Adrenal gland (tissue), 12 donors: Measurements from ENCODE around the gene TSHR. TPM values are rescaled to one million over a fixed set of nuclear protein-coding genes. Genes with fewer than 3 reads are reported as not detected.

Source experiments
- DNase-seq, 7 donors: peaks; one replicate each; pipeline ENCODE4 v3.0.0-alpha.2; 2019 to 2020
- H3K27ac ChIP-seq, 5 donors: fragments of 200-600 bp; sonication (generic) in 4 of 5; 1 replicate in 3 of 5; 2 replicates in 2 of 5; pipeline versions ENCODE4 v1.5.1 to v1.8.0; 2016 to 2020; ENCODE audit warnings: mild to moderate bottlenecking in 1 of 5
- H3K27me3 ChIP-seq: fragments of 200-600 bp; 2 replicates; pipeline ENCODE4 v1.8.0; 2021
- H3K36me3 ChIP-seq, 2 donors: fragments of 200-600 bp; replicated peaks in 1 of 2; 1 replicate in 1 of 2; 2 replicates in 1 of 2; pipeline versions ENCODE4 v1.5.1 to v1.8.0; 2018 to 2022
- H3K4me1 ChIP-seq, 2 donors: fragments of 200-600 bp; replicated peaks in 1 of 2; 1 replicate in 1 of 2; 2 replicates in 1 of 2; pipeline versions ENCODE4 v1.5.1 to v1.8.0; 2018 to 2021
- H3K4me3 ChIP-seq, 4 donors: fragments of 200-600 bp; sonication (generic) in 3 of 4; one replicate each; pipeline ENCODE4 v1.5.1; 2016 to 2018
- H3K9me3 ChIP-seq, 3 donors: fragments of 200-600 bp; sonication (generic) in 1 of 3; replicated peaks in 1 of 3; 1 replicate in 2 of 3; 2 replicates in 1 of 3; pipeline versions ENCODE4 v1.5.1 to v1.8.0; 2016 to 2021
- POLR2A ChIP-seq, 2 donors: fragments of 450-650 bp; IDR thresholded peaks; one replicate each; pipeline ENCODE4 v1.6.1; 2017; ENCODE audit warnings: antibody characterized with exemption in 2 of 2, mild to moderate bottlenecking in 2 of 2, moderate library complexity in 1 of 2
- WGBS, 4 donors: extraction: QIAGEN DNeasy Blood & Tissue Kit in 2 of 4; methylation state at CpG; one replicate each; pipeline versions ENCODE4 v1.1.5 to v1.1.7; 2013 to 2017; 5-methylcytosine and 5-hydroxymethylcytosine counted together
- intact Hi-C, 2 donors: fragments of 100-400 bp; cut with DNase I; formaldehyde crosslinking; loops; one replicate each; pipeline versions ENCODE4 v1.14.1 to v1.15.0; 2022 to 2023
- polyA plus RNA-seq, 3 donors: library from polyadenylated mRNA; stranded (reverse); fragments of 200-250 nt in 2 of 3; fragments of 350-450 nt in 1 of 3; fragmentation: Illumina TruSeq in 1 of 3; extraction: RNeasy Lipid Tissue Mini Kit (QIAGEN cat#74804) in 1 of 3; gene quantifications; one replicate each; pipeline ENCODE4 v1.2.3, GENCODE V29; 2013 to 2014
- total RNA-seq, 9 donors: library from RNA; depleted of rRNA in 4 of 9; stranded (reverse); fragments of >200 nt in 4 of 9; fragments of 120-200 nt in 1 of 9; fragmentation: NEBNext Ultra II Directional in 1 of 9; extraction: Animal tissue kit (Norgen Biotek cat#: 25700) in 1 of 9; gene quantifications; one replicate each; pipeline versions ENCODE4 v1.1.0 to v1.2.4, GENCODE V29; 2013 to 2023
- TF ChIP-seq, protein P1 (sequence below), 6 experiments: fragments of 450-650 bp in 4 of 6; fragments of 200-600 bp in 2 of 6; sonication (generic) in 1 of 6; IDR thresholded peaks; 1 replicate in 5 of 6; 2 replicates in 1 of 6; pipeline versions ENCODE4 v1.5.1 to v1.8.0; 2016 to 2021; ENCODE audit warnings: antibody characterized with exemption in 6 of 6, mild to moderate bottlenecking in 2 of 6, moderate library complexity in 1 of 6
- donor health status: healthy with polysubstance abuse.
- donor health status: Bipolar disorder and iron deficiency.
- donor health status: DM: yes; HTN: yes; CAD: no.
- donor health status: DM: no; HTN: no; CAD: no.
- donor health status: DM: no; HTN: no; CAD: no.
- donor health status: DM: yes; HTN: yes; CAD: no.

Gene TSHR
- total and polyA plus RNA-seq, 12 donors = 0.06 to 5.8 (median 0.68) TPM

DNA sequence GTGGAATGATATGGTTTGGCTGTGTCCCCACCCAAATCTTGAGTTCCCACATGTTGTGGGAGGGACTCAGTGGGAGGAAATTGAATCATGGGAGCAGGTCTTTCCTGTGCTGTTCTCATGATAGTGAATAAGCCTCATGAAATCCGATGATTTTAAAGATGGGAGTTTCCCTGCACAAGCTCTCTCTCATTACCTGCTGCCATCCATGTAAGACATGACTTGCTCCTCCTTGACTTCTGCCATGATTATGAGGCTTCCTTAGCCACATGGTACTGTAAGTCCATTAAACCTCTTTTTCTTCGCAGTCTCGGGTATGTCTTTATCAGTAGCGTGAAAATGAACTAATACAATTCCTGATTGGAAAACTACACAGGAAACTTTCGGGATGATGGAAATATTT, 100.5 kb downstream of the TSHR start:
- DNase-seq = no peak
- Histone ChIP-seq H3K4me1 (no peaks in the 10 kb centered on the region), H3K27me3 (no peaks in the 10 kb centered on the region), H3K36me3 (no peaks in the 10 kb centered on the region), H3K27ac (no peak overlapping the region), H3K4me3 (no peak overlapping the region), H3K9me3 (no peaks in the 10 kb centered on the region)
- WGBS, 4 donors = 90 to 95% (median 94%) methylated on average over 5 of the region's 5 CpGs
- no peak for TF ChIP-seq POLR2A (IDR thresholded peaks at IDR 0.05)
- TF ChIP-seq, protein P1, sequence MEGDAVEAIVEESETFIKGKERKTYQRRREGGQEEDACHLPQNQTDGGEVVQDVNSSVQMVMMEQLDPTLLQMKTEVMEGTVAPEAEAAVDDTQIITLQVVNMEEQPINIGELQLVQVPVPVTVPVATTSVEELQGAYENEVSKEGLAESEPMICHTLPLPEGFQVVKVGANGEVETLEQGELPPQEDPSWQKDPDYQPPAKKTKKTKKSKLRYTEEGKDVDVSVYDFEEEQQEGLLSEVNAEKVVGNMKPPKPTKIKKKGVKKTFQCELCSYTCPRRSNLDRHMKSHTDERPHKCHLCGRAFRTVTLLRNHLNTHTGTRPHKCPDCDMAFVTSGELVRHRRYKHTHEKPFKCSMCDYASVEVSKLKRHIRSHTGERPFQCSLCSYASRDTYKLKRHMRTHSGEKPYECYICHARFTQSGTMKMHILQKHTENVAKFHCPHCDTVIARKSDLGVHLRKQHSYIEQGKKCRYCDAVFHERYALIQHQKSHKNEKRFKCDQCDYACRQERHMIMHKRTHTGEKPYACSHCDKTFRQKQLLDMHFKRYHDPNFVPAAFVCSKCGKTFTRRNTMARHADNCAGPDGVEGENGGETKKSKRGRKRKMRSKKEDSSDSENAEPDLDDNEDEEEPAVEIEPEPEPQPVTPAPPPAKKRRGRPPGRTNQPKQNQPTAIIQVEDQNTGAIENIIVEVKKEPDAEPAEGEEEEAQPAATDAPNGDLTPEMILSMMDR (IDR thresholded peaks at IDR 0.05) = no peak
- intact Hi-C loops = no loop called here

DNA sequence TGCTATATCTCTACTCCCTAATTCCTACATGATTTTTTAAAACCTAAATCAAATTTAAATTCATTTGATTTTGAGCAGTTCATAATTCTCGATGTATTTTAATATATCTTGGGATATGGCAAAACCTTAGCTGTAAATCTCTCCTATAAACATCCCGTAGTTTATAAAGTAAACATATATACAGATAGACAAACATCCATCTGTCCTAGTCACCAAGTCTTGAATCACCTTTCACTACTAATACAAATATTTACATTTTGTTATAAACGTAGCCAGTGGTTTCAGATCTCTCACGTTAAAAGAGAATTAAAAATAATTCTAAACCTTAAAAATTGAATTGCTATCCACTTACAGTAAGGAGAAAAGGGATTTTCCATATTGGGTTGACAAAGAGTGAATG, 107.0 kb downstream of the TSHR start:
- Histone ChIP-seq H3K4me3 (no peak overlapping the region), H3K27me3 (no peaks in the 10 kb centered on the region), H3K27ac (no peak overlapping the region), H3K9me3 (no peaks in the 10 kb centered on the region), H3K4me1 (no peaks in the 10 kb centered on the region), H3K36me3 (no peaks in the 10 kb centered on the region)
- intact Hi-C loops = no loop called here
- no peak for DNase-seq
- TF ChIP-seq POLR2A (IDR thresholded peaks at IDR 0.05) = no peak
- TF ChIP-seq, protein P1 (IDR thresholded peaks at IDR 0.05) = no peak
- 57 to 61% (median 59%) methylated on average over 4 of the region's 4 CpGs for WGBS, 4 donors

DNA sequence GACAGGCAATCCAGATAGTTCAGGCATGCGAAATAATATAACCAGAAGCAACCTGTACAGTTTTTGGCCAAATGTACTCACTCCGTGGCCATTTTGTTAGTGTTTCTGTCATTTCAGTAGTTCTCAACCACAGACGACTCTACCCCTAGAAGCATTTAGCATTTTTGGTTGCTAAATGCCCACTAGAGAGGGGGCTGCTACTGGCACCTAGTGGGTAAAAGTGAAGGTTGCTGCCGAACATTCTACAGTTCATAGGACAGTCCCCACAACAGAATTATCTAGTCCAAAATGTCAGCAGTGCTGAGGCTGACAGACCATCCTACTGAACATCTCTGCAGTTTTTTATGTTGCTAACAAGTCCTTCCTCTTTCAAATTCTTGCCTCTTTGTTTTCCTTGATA, 107.4 kb downstream of the TSHR start:
- Histone ChIP-seq H3K36me3 (no peaks in the 10 kb centered on the region), H3K4me3 (no peak overlapping the region), H3K4me1 (no peaks in the 10 kb centered on the region), H3K27me3 (no peaks in the 10 kb centered on the region), H3K9me3 (no peaks in the 10 kb centered on the region), H3K27ac (no peak overlapping the region)
- no peak for TF ChIP-seq POLR2A (IDR thresholded peaks at IDR 0.05)
- TF ChIP-seq, protein P1 (IDR thresholded peaks at IDR 0.05) = peak in 3 of 6 experiments; percentile 27 to 32 (median 27)
- intact Hi-C loops = no loop called here
- WGBS, 4 donors = 18 to 23% (median 19%) methylated on average over 4 of the region's 4 CpGs
- peak in 2 of 7 donors; percentile 14 to 18 for DNase-seq

DNA sequence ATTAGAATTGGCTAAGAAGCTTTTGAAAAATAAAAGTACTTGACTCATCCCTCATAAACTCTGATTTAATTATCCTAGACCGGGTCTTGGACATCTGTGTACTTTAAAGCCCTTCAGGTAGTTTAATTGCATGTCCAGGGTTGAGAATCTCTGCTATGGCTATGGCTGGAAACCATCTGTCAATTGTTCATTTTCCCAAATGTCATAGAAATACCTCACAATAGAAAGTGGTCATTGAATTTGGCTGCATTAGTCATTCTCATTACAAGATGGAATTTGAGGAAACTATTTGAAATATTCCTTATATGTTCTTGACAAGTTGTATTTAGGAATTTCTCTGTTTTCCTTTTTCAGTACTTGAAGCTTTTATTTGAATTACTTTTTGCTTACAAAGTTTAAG, 111.3 kb downstream of the TSHR start:
- Histone ChIP-seq H3K36me3 (no peaks in the 10 kb centered on the region), H3K4me3 (no peak overlapping the region), H3K4me1 (no peaks in the 10 kb centered on the region), H3K27ac (no peak overlapping the region), H3K27me3 (no peaks in the 10 kb centered on the region), H3K9me3 (no peaks in the 10 kb centered on the region)
- WGBS, 4 donors = 49 to 68% (median 64%) methylated on average over 1 of the region's 1 CpG
- TF ChIP-seq POLR2A (IDR thresholded peaks at IDR 0.05) = no peak
- TF ChIP-seq, protein P1 (IDR thresholded peaks at IDR 0.05) = no peak
- no peak for DNase-seq
- intact Hi-C loops = no loop called here
